Hematopoietic multipotent progenitor cell treated with erythropoietin and hydrocortisone succinate and interleukin-3 and kit ligand, for 8 days (in vitro differentiated cells): ENCODE measurements around the gene SCN2B.
A peak's percentile ranks its signal among the peaks of the same experiment; 100 is the strongest.

Source experiments
- DNase-seq: peaks from one replicate; pipeline ENCODE4 v3.0.0-alpha.2; 2015

The SCN2B gene

GRCh38 chr11:118151431-118151830 is 25.0 kb downstream of the SCN2B start:
- DNase-seq: no peak

DNA sequence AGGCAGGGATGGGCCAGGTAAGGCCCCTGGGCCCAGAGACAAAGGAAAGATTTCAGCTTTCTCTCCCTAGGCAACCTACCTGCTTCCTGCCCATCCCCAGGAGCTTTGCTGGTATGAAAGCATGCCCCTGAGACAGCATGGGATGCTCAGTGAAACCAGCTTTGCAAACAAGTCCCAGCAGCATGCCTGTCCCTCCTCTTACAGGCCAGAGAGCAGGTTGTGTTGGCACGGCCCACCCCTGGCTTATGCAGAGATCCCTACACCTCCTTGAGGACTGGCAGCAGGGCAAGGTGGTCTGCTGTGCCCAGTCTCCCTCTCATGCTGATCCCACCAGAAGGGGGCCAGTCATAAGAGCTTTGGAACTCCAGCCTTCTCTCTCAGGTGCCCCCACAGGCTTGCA is 26.9 kb downstream of the SCN2B start:
- no peak for DNase-seq

GRCh38 chr11:118148856-118149255 is 27.6 kb downstream of the SCN2B start:
- DNase-seq: no peak

- no peak for DNase-seq
Measured at GRCh38 chr11:118148240-118148639, 28.2 kb downstream of the SCN2B start.

GRCh38 chr11:118147502-118147901 is 28.9 kb downstream of the SCN2B start:
- DNase-seq: no peak

DNA sequence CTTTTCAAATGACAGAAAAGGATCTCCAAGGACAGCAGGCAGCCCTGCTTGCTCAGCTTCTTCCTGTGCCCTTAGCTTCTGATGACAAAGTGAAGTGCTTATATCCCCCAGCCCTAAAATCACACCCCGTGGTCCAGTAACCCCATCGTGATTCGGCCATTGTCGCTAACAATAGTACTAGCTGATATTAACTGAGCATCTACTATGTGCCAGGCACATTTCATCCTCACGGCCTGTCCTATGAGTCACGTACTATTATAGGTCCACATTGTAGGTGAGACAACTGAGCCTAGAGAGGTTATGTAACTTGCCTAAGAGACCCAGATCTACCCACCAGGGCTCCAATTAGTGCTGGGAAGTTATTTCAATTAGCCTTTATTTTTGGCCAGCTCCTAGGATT is 29.9 kb downstream of the SCN2B start:
- no peak for DNase-seq

GRCh38 chr11:118145285-118146227 is 30.9 kb downstream of the SCN2B start:
- DNase-seq: peak; percentile 66

DNA sequence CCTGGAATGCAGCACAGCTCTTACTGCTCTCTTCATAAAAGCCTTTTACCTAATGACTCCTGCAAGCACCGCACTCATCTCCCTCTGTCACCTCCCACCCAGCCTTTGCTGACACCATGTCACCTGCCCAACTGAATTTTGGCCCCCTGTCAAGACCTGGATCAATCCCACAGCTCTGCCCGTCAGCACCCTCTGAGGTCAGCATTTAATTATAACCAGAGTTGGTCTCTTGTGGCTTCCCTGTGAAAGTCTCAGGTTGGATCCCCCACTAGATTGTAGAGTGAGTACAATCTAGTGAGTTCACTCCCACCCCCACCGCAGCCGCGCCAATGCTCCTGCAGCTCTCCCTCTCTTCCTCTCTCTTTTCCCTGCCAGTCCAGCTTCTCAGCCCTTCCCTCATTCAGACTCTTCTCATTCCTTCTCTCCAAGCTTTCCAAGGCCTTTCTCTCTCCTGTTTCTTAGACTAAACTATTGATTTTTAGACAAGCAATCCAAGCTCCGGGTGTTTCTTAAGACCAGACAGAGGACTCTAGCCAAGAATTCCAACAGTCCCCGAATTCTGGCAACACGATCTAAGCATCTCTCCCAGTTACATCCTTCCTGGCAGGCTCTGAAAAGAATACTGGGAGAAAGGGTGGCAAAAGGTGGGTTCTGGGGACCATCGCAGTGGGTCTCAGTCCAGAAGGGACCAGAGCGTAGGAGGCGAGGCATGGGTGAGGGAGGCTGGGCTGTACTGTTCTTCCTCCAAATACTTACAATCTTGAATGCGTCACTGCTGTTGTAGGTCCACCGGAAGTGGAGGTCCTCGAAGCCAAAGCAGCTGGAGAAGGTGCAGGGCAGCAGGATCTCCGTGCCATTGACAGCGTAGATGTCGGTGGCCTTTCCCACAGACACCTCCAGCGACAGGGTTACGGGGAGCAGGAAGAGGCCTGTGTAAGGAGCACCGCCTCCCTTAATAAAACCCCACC is 31.9 kb downstream of the SCN2B start:
- DNase-seq: no peak

DNA sequence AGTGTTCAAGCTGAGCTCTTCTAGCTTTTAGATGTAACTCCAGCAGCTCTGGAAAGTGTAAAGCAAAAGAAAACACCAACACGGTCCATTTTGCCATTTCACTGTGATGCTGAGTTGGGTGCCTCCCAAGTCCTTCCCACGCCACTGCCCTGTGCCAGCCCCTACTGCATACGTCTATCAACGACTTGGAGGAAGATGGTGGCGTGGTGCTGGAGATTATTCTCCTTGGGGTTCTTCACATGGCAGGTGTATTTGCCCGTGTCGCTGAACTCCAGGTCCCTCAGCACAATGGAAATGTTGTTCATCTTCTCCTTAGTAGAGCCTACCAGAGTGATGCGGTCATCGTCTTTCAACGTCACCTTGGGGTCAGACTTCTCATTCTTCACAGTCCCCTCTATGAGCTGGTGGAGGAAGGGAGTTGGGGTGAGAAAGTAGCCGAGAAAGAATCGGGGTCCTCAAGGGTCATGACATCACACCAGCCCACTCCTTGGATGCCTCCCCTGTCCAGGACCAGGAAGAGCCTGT is 32.7 kb downstream of the SCN2B start:
- no peak for DNase-seq

DNA sequence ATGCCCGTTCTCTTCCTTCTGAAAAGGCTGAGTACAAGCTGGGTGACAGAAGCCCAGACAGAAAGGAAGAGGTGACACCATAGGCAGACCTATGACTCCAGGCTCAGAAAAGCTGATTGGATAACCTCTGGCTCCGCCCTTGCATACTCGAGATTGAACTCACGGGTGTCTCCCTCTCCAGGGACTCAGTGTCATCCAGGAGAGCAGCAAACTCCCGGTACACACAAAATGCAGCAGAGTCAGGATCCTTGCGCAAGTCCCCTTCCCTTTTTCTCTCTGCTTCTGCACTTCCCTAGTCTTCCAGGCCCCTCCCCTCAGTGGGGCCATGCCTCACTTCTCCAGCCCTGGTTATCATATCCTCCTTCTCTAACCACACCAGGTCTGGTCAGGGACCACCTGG is 33.6 kb downstream of the SCN2B start:
- DNase-seq: no peak

DNA sequence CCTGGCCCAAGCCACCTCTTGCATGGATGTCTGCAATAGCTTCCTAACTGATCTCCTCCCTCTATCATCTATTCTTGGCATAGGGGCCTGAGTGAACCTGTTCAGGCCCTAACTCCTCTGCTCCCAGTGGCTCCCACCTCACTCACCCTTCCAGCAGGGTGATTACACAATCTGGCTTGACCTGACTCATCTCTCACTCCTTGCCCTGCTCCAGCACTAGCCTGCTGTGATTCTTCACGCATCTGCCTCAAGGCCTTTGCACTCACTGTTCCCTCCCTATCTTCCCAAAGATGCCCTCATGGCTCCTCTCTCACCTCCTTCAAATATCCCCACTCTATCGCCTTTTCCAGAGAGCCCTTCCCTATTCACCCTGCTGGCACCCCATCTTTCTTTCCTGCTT is 34.4 kb downstream of the SCN2B start:
- DNase-seq: no peak

DNA sequence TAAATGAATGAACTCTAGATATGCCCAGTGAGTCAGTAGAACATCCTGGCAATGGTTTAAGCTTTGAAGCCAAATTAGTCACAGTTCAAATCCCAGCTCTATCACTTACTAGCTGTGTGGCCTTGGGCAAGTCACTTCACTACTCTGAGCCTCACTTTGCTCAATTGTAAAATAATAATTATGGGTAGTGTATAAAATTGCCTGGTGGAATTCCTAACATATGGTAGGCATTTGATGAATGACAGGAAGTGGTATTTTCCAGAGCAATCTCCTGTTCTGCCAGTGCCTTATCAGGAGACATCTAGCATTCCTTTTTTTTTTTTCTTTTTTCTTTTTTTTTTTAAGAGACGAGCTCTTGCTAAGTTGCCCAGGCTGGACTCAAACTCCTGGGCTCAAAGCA is 36.9 kb downstream of the SCN2B start:
- no peak for DNase-seq

- DNase-seq: no peak
Measured at GRCh38 chr11:118138839-118139420, 37.5 kb downstream of the SCN2B start.

GRCh38 chr11:118136801-118137200 is 39.6 kb downstream of the SCN2B start:
- no peak for DNase-seq

GRCh38 chr11:118136341-118136740 is 40.1 kb downstream of the SCN2B start:
- DNase-seq: no peak

- no peak for DNase-seq
Measured at GRCh38 chr11:118135796-118136165, 40.7 kb downstream of the SCN2B start.

DNA sequence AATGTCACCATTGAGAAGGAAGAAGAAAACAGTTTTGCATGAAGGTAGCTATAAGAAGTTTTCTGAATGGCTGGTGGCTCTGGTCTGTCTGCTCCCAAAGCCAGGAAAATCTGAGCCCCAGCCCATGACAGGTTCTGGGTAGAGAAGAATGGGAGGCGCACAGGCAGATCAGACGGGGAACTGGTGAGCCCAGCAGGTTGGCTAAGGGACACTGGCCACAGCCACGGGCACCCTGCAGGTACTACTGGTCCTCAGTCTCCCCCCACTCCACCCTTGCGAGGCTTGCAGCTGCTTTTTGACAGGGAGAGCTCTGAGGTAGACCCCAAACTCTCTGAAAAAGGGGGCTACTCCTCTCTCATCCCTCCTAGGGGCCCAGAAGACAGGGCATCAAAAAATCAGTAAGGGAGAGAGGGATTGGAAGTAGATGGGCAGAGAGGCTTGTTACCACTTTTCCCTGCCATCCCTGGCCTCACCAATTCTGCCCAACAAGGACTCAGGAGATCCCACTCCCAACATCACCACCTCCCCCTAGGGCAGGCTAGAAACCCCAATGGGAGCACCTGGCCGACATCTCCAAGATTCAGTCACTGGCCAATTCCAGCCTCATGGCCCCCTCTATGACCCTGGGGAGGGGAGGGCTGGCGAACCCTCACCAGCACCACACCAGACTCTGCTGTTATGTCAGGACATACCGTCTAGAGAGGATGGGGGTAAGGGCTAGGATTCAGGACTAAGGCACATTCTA is 41.2 kb downstream of the SCN2B start:
- DNase-seq: no peak

- no peak for DNase-seq
Measured at GRCh38 chr11:118133816-118134215, 42.6 kb downstream of the SCN2B start.

DNA sequence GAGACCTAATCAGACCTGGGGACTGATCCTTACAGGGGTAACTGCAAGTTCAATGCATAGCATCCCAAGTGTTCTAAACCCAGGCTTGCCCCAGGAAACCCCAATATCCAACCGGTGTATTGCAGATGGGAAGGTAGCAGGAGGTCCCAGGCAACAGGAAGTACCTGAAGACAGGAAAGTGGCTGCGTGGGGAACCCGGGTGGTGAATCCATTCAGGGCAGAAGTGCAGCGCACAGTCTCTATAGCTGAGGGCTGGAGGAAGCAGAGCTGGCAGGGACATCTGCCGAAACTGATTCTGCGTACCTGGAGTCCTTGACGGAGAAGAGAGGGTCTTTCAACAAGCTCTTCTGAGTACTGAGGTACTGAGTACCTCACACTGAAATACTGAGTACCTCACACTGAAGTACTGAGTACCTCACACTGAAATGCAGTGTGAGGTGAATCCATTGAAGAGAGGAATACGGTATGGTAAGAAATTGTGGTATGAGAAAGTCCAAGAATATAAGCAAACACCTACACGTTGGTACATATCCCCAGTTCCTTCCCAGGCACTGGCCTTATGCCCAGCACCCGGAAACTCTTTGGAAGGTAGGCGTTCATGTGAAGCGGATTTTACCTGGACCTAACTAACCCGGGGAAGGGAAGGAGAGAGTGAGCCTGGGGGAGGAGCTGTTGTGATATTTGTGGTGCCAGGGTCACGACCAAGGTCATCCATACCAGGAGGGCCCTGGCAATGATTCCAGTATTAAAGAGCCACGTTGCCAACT is 43.9 kb downstream of the SCN2B start:
- DNase-seq: no peak

DNA sequence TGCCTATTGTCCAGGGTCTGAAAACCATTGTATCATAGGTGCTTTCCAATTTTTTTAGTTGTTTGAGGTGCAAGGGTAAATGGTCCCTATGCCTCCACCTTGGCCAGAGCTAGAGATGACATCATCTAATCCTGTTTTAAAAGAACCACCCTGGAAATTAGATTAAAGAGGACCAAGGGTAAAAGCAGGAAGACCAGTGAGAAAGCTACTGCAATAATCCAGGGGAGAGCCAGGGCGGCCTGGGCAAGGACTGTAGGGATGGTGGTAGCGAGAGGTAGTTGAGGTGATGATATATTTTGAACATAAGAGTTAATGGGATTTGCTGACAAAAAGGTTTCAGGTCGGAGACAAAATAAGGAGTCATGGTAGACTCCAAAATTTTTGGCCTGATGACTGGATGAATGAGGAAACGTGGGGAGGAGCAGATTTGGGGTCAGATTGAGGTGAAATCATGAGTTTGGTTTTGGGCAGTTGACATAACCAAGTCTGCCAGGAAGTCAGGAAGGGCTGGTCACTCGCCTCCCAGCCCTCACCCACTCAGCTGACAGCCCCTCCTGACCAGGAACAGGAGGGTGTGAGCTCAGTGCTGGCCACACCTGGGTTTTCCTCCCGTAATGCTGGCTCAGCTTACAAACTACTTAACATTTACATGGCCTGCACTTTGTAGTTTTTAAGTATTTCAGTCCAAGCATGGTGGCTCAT is 46.8 kb downstream of the SCN2B start:
- DNase-seq: no peak
